Thyroid gland (tissue), 4 donors: ENCODE results near the gene RARA. TPM values are rescaled to one million over a fixed set of nuclear protein-coding genes. Genes with fewer than 3 reads are reported as not detected.
"Not testable (repeated sequence)": the region's sequence is repeated elsewhere in the genome, so short reads cannot be mapped to it uniquely, and the experiment has no call there.

Experiments used
- DNase-seq, 2 donors: peaks; one replicate each; pipeline ENCODE4 v3.0.0-alpha.2; 2019
- H3K27ac ChIP-seq, 3 donors: fragments of 200-600 bp; sonication (generic); 1 replicate in 2 of 3; 2 replicates in 1 of 3; pipeline ENCODE4 v1.5.1; 2016 to 2019; ENCODE audit warnings: mild to moderate bottlenecking in 1 of 3, moderate library complexity in 1 of 3
- H3K27me3 ChIP-seq: fragments of 200-600 bp; sonication (generic); one replicate; pipeline ENCODE4 v1.5.1; 2019
- H3K36me3 ChIP-seq, 2 donors: fragments of 200-600 bp; sonication (generic); one replicate each; pipeline ENCODE4 v1.5.1; 2016 to 2019
- H3K4me1 ChIP-seq, 2 donors: fragments of 200-600 bp; sonication (generic); one replicate each; pipeline ENCODE4 v1.5.1; 2017 to 2019
- H3K4me3 ChIP-seq, 3 donors: fragments of 200-600 bp; sonication (generic); replicated peaks in 1 of 3; 1 replicate in 2 of 3; 2 replicates in 1 of 3; pipeline ENCODE4 v1.5.1; 2016; ENCODE audit warnings: mild to moderate bottlenecking in 1 of 3
- H3K9me3 ChIP-seq: fragments of 200-600 bp; sonication (generic); one replicate; pipeline ENCODE4 v1.5.1; 2017
- POLR2A ChIP-seq, 2 donors: fragments of 450-650 bp; IDR thresholded peaks; one replicate each; pipeline ENCODE4 v1.6.1; 2017; ENCODE audit warnings: antibody characterized with exemption in 2 of 2, mild to moderate bottlenecking in 2 of 2, moderate library complexity in 1 of 2
- WGBS, 2 donors: methylation state at CpG; one replicate each; pipeline ENCODE4 v1.1.5; 2017; 5-methylcytosine and 5-hydroxymethylcytosine counted together
- intact Hi-C: fragments of 100-400 bp; cut with DNase I; formaldehyde crosslinking; loops from one replicate; pipeline ENCODE4 v1.15.1; 2023
- total RNA-seq, 4 donors: library from RNA; depleted of rRNA; stranded (reverse); fragments of >200 nt; gene quantifications; one replicate each; pipeline ENCODE4 v1.2.3, GENCODE V29; 2016
- TF ChIP-seq, protein P1 (sequence below), 6 experiments: fragments of 200-600 bp in 3 of 6; fragments of 450-650 bp in 3 of 6; sonication (generic) in 3 of 6; IDR thresholded peaks; one replicate each; pipeline ENCODE4 v1.5.1; 2016 to 2019; ENCODE audit warnings: antibody characterized with exemption in 6 of 6, mild to moderate bottlenecking in 2 of 6, inconsistent platforms in 1 of 6, moderate library complexity in 1 of 6

Gene RARA
- total RNA-seq, 4 donors from 2014 or later, result 20.0 to 60.9 (median 35.2) TPM

DNA sequence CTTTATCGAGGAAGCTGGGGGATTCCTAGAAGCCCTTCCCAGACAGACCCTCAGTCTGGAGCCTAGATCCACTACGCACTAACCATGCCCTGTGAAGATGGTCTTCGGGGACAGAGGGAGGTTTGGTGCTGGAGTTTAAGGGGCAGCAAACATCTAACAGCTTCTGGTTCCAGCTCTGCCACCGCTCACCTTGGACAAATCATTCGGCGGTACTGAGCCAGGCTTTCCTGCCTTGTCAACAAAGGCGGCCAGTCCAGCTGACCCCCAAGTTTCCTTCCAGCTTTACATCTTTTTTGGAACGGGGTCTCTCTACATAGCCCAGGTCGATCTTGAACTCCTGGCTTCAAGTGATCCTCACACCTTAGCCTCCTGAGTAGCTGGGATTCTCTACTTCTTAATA is 55.9 kb downstream of the RARA start:
- no peak for TF ChIP-seq POLR2A (IDR thresholded peaks at IDR 0.05)
- TF ChIP-seq, protein P1, sequence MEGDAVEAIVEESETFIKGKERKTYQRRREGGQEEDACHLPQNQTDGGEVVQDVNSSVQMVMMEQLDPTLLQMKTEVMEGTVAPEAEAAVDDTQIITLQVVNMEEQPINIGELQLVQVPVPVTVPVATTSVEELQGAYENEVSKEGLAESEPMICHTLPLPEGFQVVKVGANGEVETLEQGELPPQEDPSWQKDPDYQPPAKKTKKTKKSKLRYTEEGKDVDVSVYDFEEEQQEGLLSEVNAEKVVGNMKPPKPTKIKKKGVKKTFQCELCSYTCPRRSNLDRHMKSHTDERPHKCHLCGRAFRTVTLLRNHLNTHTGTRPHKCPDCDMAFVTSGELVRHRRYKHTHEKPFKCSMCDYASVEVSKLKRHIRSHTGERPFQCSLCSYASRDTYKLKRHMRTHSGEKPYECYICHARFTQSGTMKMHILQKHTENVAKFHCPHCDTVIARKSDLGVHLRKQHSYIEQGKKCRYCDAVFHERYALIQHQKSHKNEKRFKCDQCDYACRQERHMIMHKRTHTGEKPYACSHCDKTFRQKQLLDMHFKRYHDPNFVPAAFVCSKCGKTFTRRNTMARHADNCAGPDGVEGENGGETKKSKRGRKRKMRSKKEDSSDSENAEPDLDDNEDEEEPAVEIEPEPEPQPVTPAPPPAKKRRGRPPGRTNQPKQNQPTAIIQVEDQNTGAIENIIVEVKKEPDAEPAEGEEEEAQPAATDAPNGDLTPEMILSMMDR (IDR thresholded peaks at IDR 0.05), result no peak
- H3K27ac ChIP-seq, result no peak overlapping the region
- no peaks in the 10 kb centered on the region for H3K36me3 ChIP-seq
- no peak for DNase-seq
- H3K9me3 ChIP-seq, result no peaks in the 10 kb centered on the region
- H3K4me1 ChIP-seq, result peaks cover 3 to 12% of the 10 kb centered on the region in 2 donors
- intact Hi-C loops, result loop anchor here (5.0 kb wide), 1 partner anchor 52 kb away; the partner anchor contains the start of gene TOP2A
- 84 to 90% methylated on average over 8 to 9 of the region's 9 CpGs for WGBS, 2 donors
- no peak overlapping the region for H3K4me3 ChIP-seq
- H3K27me3 ChIP-seq, result no peaks in the 10 kb centered on the region

DNA sequence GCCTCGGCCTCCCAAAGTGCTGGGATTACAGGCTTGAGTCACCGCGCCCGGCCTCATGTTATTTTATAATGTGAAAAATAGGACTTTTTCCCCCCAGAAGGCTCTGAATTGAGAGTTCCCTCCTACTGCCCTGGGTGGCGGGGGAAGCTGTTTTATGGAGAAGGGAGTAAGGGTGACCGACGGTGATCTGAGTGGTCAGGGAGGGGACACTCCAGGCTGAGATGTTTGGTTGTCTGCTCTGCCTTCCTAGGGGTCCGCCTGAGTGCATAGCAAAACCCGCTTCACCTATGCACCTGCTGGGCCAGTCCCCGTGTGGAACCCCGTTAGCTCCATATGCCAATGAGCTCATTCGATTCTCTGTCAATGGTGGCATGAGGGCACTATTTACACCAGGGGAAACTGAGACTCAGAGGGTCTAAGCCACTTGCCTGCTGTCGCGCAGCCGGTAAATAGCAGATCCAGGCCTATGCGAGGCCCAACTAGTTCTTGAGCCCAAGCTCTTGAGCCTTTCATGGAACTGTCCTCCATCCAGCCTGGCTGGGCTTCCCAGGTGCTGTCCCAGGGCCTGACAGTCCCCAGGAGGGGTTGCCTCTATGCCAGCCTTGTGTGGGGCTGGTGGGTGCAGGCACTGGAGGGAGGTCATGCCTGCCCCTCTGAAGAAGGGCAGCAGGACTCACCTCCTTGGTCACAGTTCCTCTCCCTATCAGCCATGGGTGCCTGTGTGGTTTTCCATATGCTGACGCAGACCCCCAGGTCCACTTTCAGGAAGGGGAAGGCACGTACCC is 57.3 kb downstream of the RARA start:
- TF ChIP-seq POLR2A (IDR thresholded peaks at IDR 0.05), result no peak
- no peaks in the 10 kb centered on the region for H3K36me3 ChIP-seq
- WGBS, 2 donors, result 93 to 96% methylated on average over 17 to 18 of the region's 18 CpGs
- intact Hi-C loops, result no loop called here
- H3K27me3 ChIP-seq, result no peaks in the 10 kb centered on the region
- peaks cover 3 to 12% of the 10 kb centered on the region in 2 donors for H3K4me1 ChIP-seq
- no peaks in the 10 kb centered on the region for H3K9me3 ChIP-seq
- no peak overlapping the region for H3K4me3 ChIP-seq
- no peak overlapping the region for H3K27ac ChIP-seq
- DNase-seq, result no peak

DNA sequence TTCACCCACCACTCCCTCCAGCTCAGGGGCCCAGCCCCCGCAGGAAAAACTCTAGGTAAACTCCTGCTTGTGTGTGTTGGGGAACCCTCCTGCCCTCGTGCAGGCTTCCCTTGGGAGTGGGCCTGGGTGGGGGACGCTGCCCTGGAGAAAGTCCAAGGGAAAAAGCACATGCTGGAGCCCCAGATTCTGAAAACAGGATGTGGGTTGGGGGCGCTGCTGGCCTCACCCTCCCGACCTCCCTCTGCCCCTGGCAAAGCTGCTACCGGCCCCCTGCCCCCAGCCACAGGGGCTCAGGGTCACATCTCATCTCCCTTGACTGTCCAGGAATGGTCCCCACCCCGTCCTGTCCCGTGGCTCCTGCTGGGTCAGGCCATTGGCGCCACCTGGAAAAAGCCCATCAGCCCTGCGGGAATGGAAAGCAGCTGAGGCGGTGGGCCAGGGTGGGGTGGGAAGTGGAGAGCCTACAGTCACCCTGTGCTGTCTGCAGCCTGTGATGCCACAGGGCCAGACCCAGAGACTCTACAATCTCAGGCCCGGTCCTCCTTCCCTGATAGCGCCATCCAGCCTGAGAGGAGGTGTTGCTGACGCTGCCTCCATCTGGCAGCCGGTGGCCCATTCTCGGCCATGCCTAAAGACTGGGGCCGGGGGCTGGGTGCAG is 58.0 kb downstream of the RARA start:
- no peak for DNase-seq
- intact Hi-C loops, result no loop called here
- Histone ChIP-seq H3K36me3 (no peaks in the 10 kb centered on the region), H3K27me3 (no peaks in the 10 kb centered on the region), H3K9me3 (no peaks in the 10 kb centered on the region), H3K27ac (no peak overlapping the region), H3K4me3 (no peak overlapping the region), H3K4me1 (peaks cover 3 to 12% of the 10 kb centered on the region in 2 donors)
- no peak for TF ChIP-seq POLR2A (IDR thresholded peaks at IDR 0.05)
- 80 to 84% methylated on average over 8 to 13 of the region's 17 CpGs for WGBS, 2 donors

DNA sequence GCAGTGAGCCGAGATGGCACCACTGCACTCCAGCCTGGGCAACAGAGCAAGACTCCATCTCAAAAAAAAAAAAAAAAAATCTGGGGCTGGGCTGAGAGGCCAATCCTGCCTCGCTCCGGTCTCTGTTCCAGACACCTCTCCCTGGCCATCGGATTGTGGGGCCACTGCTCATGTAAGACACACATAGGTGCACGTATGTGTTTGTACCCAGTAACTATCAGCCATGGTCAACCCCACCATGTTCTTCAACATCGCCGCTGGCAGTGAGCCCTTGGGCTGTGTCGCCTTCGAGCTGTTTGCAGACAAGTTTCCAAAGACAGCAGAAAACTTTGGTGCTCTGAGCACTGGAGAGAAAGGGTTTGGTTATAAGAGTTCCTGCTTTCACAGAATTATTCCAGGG is 58.7 kb downstream of the RARA start:
- H3K9me3 ChIP-seq, H3K27me3 ChIP-seq, H3K4me3 ChIP-seq, H3K36me3 ChIP-seq, H3K27ac ChIP-seq, intact Hi-C loops, DNase-seq: not testable (repeated sequence)
- H3K4me1 ChIP-seq, result peaks cover 3 to 12% of the 10 kb centered on the region in 2 donors
- 88 to 92% methylated on average over 9 of the region's 9 CpGs for WGBS, 2 donors

DNA sequence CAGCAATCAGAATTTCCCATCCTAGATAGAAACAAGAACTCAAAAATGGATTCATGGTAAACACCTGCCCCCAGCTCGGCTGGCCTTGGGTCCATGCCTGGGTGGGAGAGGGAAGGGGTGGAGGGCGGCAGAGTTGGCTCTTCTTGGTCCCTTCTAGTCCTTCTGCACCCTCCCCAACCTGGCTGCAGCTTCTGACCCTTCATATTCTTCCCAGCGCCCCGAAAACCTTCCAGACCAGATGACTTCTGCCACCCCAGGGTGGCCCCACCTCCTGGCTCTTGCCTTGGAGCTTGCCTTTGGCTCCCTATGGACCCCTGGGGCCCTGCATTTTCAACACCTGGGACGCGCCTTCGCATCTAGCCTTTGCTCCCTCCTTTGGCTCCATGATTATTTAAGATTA is 60.9 kb downstream of the RARA start:
- no peaks in the 10 kb centered on the region for H3K36me3 ChIP-seq
- H3K4me1 ChIP-seq, result no peaks in the 10 kb centered on the region
- 85 to 89% methylated on average over 7 of the region's 7 CpGs for WGBS, 2 donors
- DNase-seq, result no peak
- no peaks in the 10 kb centered on the region for H3K27me3 ChIP-seq
- H3K27ac ChIP-seq, result no peak overlapping the region
- H3K9me3 ChIP-seq, result no peaks in the 10 kb centered on the region
- no peak for TF ChIP-seq POLR2A (IDR thresholded peaks at IDR 0.05)
- TF ChIP-seq, protein P1 (IDR thresholded peaks at IDR 0.05), result no peak
- H3K4me3 ChIP-seq, result no peak overlapping the region
- intact Hi-C loops, result no loop called here

DNA sequence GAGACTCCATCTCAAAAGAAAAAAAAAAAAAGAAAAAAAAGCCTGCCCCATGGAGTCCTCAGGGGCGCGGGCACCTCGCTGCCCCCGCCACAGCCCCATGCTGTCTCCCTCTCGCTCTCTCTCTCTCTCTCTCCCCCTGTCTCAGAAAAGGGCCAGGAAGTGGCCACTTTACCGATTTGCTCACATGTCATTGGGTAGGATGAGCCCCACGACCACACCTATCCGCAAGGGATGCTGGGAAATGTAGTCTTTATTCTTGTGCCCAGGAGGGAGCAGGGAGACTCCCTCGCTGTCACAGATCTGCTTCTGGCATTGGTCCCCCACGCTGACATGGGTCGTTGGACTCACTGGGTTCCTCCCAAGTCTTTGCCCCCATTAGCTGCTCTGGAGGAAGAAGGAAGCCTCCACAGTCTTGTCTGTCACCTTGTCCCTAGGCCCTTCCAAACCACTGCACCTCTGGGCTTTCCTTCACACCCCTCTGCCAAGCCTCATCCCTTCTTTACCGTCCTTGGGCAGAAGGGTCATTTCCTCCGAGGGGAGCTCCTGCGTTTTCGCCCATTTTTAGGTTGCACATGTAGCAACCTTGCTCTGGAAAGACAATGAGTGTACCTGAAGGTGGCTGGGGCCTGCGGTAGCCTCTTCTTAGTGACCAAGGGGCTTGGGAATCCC is 62.4 kb downstream of the RARA start:
- Histone ChIP-seq H3K27ac (no peak overlapping the region), H3K36me3 (no peaks in the 10 kb centered on the region), H3K4me3 (no peak overlapping the region), H3K27me3 (no peaks in the 10 kb centered on the region), H3K9me3 (no peaks in the 10 kb centered on the region), H3K4me1 (no peaks in the 10 kb centered on the region)
- intact Hi-C loops, result no loop called here
- no peak for DNase-seq
- WGBS, 2 donors, result 80 to 81% methylated on average over 16 of the region's 16 CpGs
- TF ChIP-seq, protein P1 (IDR thresholded peaks at IDR 0.05), result no peak
- no peak for TF ChIP-seq POLR2A (IDR thresholded peaks at IDR 0.05)
